GM10847 (cell line): ENCODE data around the gene TMEM91.

Source experiments
- POLR2A ChIP-seq: IDR thresholded peaks from 2 replicates; pipeline ENCODE4 v1.6.1; 2011; ENCODE audit not compliant: insufficient read length; ENCODE audit errors: extremely low read depth

TMEM91 gene

GRCh38 chr19:41376241-41376997 lies at the start of gene TMEM91:
Gene TMEM91 (plus strand): TSS chr19:41376533. CDS start chr19:41378310, 1,777 bp downstream.
- no peak for TF ChIP-seq POLR2A

- TF ChIP-seq POLR2A = peak; percentile 18
Observed at GRCh38 chr19:41327076-41327575, 49.2 kb upstream of the TMEM91 start.

- peak; percentile 35 for TF ChIP-seq POLR2A
Observed at GRCh38 chr19:41327576-41328156, 48.7 kb upstream of the TMEM91 start.

- no peak for TF ChIP-seq POLR2A
Observed at GRCh38 chr19:41328157-41328841, 48.0 kb upstream of the TMEM91 start.

DNA sequence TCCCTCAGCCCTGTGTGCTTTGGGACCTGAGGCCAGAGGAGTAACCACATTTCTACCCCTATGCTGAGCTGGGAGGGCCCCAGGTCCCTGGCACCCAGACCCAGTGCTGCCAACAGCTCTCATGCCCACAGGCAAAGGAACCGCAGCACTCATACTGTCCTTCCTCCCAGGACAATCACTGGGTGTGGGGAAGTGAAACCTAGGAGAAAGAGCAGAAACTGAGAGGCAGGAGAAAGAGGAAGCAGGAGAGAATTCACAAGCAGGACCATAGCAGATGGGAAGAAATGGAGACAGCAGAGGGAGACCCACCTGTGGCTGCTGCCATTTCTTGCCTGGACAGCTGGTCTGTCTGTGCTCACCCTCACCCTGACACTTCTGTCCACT lies 47.5 kb upstream of the TMEM91 start:
- no peak for TF ChIP-seq POLR2A

GRCh38 chr19:41330481-41330880 lies 45.9 kb upstream of the TMEM91 start:
- TF ChIP-seq POLR2A = no peak

DNA sequence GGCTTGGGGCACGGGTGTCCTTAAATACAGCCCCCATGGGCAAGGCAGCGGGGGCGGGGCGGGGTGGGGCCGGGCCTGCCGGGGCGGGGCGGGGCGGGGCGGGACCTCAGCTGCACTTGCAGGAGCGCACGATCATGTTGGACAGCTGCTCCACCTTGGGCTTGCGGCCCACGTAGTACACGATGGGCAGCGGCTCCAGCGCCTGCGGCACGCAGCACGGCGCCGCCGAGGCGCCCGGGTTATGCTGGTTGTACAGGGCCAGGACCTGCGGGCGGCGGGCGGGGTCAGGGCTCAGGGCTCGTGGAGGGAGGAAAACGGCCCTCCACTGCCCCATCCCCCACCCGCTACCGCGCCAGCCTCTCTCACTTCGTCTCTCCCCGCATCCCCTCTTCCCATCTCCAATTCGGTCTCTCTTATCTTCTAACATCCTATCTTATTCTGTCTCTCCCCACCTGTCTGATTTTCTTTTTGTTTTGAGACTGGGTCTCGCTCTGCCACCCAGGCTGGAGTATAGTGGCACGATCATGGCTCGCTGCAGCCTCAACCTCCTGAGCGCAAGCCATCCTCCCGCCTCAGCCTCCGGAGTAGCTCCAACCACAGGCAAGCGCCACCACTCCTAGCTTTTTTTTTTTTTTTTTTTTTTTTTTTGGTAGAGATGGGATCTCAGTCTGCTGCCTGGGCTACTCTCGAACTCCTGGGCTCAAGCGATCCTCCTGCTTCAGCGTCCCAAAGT lies 45.2 kb upstream of the TMEM91 start:
- no peak for TF ChIP-seq POLR2A

GRCh38 chr19:41332000-41332399 lies 44.3 kb upstream of the TMEM91 start:
- TF ChIP-seq POLR2A = no peak

DNA sequence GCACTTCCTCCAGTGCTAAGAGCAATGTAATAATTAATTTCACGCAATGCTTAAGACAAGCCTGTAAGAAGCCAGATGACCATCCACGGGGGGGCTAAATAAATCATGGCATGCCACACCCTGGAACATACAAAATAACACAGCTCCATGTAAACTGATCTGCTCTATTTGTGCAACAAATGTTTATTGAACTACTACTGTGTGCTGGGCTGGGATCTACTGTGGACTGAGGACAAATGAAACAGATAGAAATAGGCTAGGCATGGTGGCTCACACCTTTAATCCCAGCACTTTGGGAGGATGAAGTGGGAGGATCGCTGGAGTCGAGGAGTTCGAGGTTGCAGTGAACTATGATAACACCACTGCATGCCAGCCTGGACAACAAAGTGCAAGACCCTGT lies 43.9 kb upstream of the TMEM91 start:
- TF ChIP-seq POLR2A = no peak

DNA sequence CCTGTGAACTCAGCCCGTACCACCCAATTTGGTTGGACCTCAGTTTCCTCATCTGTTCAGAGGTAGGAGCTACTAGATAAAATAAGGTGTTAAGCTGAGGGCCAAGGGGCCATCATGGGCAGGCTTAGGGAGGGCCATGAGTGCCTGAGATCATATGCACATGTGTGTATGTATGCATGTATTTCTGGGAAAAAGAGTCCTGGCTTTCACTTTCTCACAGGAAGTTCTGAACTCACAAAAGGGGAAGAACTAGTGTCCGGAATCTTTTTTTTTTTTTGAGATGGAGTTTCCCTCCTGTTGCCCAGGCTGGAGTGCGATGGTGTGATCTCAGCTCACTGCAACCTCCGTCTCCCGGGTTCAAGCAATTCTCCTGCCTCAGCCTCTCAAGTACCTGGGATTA lies 41.5 kb upstream of the TMEM91 start:
- no peak for TF ChIP-seq POLR2A

DNA sequence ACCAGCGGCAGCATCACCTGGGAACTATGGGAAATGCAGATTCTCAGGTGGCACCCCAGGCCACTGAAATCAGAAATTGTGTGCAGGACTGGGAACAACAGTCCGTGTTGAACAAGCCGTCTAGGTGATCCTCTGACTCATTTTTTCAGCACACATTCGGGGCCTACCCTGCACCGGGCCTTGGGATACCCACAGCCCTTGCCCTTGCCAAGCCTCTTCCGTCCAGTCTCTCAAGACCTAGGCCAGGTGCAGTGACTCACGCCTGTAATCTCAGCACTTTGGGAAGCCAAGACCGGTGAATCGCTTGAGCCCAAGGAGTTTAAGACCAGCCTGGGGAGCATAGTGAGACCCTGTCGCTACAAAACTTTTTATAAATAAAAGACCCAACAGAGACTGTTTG lies 40.9 kb upstream of the TMEM91 start:
- no peak for TF ChIP-seq POLR2A

GRCh38 chr19:41339936-41340335 lies 36.4 kb upstream of the TMEM91 start:
- no peak for TF ChIP-seq POLR2A

- no peak for TF ChIP-seq POLR2A
Observed at GRCh38 chr19:41341669-41342490, 34.5 kb upstream of the TMEM91 start.

DNA sequence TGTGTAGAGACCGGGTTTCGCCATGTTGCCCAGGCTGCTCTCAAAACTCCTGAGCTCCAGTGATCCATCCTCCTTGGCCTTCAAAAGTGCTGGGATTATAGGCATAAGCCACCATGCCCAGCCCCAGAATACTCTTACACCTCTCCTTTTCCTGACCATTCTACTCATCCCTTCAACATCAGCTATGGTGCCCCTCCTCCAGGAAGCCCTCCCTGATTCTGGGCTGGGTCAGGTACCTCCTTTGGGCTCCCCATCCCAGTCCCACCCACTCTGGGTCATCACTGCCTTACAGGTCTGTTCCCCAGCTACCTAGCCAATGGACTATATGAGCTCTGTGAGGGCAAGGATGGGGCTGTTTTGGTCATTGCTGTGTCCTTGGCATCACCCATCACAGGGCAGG lies 32.2 kb upstream of the TMEM91 start:
- no peak for TF ChIP-seq POLR2A
